GM20000 (cell line): Measurements from ENCODE around the gene GPATCH4.

Experiments used
- DNase-seq: peaks from one replicate; pipeline ENCODE4 v3.0.0; 2012; ENCODE audit warnings: low spot score
- TF ChIP-seq, protein P1 (sequence below): IDR thresholded peaks from 2 replicates; pipeline ENCODE4 v1.5.1; 2012; ENCODE audit warnings: mild to moderate bottlenecking, control low read depth; ENCODE audit errors: extremely low read depth, missing control alignments

Gene GPATCH4

DNA sequence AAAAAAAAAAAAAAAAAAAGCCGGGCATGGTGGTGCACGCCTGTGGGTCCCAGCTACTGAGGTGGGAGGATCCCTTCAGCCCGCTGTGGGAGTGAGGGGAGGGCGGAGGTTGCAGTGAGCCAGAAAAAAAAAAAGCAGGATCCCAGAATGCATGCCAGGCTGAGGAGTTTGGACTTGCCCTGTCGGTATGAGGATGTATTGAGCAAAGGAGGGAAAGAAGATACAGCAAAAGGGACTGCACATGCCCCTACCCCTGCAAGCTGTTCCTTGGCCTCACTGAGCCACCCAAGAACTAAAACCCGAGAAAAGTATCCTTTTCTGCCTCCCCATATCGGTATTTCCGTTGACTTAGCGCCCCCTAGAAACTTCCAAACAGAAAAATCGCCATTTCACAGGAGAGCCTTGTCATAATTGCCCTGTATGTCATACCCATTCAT, 1.3 kb upstream of the GPATCH4 start:
- TF ChIP-seq, protein P1, sequence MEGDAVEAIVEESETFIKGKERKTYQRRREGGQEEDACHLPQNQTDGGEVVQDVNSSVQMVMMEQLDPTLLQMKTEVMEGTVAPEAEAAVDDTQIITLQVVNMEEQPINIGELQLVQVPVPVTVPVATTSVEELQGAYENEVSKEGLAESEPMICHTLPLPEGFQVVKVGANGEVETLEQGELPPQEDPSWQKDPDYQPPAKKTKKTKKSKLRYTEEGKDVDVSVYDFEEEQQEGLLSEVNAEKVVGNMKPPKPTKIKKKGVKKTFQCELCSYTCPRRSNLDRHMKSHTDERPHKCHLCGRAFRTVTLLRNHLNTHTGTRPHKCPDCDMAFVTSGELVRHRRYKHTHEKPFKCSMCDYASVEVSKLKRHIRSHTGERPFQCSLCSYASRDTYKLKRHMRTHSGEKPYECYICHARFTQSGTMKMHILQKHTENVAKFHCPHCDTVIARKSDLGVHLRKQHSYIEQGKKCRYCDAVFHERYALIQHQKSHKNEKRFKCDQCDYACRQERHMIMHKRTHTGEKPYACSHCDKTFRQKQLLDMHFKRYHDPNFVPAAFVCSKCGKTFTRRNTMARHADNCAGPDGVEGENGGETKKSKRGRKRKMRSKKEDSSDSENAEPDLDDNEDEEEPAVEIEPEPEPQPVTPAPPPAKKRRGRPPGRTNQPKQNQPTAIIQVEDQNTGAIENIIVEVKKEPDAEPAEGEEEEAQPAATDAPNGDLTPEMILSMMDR = peak; percentile 3
- DNase-seq = no peak

DNA sequence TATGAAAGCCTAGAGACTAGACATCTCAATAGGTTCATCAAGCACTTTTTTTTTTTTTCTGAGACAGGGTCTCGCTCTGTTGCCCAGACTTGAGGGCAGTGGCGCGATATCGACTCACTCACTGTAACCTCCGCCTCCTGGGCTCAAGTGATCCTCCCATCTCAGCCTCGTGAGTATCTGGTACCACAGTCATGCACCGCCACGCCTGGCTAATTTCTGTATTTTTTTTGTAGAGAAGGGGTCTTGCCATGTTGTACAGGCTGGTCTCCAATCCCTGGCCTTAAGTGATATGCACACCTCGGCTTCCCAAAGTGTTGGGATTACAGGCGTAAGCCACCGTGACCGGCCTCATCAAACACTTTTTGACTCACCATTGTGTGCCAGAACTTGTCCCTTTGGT, 613 bp upstream of the GPATCH4 start:
- TF ChIP-seq, protein P1 = no peak
- DNase-seq = no peak

DNA sequence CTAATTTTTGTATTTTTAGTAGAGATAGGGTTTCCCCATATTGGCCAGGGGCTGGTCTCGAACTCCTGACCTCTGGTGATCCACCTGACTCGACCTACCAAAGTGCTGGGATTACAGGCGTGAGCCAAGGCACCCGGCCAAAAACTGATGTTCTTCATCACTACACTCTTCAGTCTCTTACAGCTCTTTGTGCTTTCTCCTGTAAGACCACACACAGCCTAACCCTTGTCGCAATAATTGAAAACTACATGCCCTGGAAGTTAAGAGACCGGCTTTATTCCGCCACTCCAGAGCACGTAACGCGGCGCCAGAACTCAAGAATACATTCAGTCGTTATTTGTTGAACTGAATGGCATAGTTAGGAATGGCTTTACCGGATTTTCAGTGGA, 552 bp downstream of the GPATCH4 start:
- no peak for DNase-seq
- TF ChIP-seq, protein P1 = no peak

DNA sequence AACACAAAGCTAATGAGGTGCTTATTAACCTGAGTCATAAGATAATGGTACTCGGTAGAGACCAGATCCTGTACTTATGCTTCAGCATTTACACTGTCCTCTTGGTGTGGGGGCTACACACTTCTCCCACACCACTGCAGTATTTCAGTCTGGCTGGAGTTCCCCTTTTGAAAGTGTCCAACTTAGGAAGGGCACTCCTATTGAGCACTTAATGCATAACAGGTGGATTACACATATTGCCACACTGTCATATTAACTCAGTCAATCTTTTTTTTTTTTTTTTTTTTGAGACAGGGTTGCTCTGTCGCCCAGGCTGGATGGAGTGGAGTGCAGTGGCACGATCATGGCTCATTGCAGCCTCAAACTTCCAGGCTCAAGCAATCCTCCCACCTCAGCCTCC, 1.5 kb downstream of the GPATCH4 start:
- TF ChIP-seq, protein P1 = no peak
- DNase-seq = peak; percentile 57

DNA sequence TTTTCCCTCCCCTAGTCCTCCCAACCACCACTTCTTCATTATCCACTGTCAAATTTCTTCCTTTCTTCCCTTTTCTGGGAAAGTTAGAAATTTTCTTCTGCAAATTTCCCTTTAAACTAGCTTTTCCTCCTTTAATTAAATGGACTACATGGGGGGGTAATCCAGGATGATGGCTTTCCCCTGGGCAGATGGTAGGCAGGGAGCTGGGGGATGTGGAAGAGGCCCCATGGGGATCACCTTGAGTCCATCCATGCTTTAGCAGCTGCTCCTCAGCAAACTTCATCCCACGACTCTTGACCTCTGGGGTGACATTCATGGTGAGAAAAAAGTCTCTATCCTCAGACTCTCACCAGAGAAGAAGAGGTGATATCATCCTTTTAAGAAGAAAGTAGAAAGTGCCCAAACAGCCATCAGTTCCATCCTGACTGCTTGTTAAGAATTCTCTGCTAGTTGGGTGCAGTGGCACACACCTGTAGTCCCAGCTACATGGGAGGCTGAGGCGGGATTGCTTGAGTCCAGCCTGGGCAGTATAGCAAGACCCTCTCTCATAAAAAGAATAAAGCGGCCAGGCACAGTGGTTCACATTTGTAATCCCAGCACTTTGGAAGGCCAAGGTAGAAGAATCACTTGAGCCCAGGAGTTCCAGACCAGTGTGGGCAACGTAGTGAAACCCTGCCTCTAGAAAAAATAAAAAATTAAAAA, 2.4 kb downstream of the GPATCH4 start:
- TF ChIP-seq, protein P1 = no peak
- DNase-seq = no peak

DNA sequence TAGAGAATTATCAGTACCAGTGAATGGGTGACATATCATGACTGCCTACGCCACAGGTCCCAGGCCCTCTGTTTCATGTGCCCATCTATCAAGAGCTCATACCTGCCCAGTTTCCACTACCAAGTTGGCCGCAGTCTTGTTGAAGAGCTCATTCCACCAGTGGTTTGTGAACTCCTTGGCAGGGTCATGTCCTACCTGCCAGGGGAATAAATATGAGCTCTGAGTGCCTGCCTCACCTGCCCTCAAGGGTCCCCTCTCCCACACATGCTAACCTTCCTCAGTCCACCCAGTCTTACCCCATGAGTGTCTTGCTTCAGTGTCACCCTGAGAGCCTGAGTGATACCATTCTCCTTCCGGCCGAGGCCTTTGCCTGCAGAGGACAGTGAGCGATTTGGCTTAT, 3.2 kb downstream of the GPATCH4 start:
- TF ChIP-seq, protein P1 = no peak
- DNase-seq = no peak

DNA sequence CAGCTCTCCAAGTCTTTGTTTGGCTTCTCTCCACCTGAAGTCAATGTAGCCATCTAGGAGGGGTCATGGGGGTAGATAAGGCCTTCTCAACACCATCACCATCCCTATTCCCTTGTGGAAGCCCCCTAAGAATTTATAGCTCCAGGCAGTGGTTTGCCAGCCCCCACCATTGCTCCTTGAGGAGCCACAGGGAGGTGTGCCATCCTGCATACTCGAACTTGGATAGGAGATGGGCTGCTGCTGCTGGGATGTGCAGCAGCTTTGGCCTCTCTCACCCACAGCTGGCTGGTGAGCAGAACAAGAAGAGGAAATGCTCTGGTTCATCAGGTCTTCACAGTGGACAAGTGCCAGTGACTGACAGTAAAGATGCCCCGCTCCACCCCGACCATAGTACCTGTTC, 4.9 kb downstream of the GPATCH4 start:
- TF ChIP-seq, protein P1 = no peak
- no peak for DNase-seq
